HG02763 (cell line): ENCODE data around the gene PDXK.
A peak's percentile ranks its signal among the peaks of the same experiment; 100 is the strongest.

Source experiments
- ATAC-seq: cut with Tn5 transposase; IDR thresholded peaks from one replicate; pipeline ENCODE4 v1.9.1; 2021; ENCODE audit warnings: mild to moderate bottlenecking, moderate library complexity; ENCODE audit not compliant: unreplicated experiment

The PDXK gene

DNA sequence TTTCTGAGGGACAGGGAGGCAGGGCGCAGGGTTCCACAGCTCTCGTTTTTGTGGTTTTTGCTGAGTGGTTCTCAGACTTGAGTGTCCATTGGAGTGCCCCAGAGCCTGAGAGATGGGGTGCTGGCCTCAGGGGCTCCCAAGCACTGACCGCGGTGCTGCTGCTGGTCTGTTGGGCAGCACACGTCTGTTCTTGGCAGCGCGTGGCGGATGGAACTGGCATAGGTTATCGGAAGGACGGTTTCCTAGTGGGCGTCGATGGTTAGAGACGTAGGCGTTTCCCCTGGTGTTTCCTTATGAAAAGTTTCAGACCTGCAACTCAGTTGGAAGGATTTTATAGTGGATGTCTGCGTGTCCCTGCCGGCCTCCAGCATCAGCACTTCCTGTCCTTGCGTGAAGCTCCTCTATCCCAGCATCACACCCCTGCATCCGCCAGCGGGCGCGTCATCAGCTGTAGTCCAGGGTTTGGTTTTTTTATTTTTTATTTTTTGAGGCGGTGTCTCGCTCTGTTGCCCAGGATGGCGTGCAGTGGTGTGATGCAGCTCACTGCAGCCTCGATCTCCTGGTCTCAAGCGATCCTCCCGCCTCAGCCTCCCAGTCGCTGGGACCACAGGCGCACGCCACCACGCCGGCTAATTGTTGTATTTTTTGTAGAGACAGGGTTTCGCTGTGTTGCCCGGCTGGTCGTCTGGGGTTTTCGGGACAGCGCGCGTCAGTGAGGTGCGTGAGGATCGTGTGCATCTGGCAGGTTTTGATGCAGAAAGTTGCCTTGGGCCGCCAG, 82.3 kb downstream of the PDXK start:
- ATAC-seq: no peak

GRCh38 chr21:43802713-43803313, 83.9 kb downstream of the PDXK start:
- no peak for ATAC-seq

GRCh38 chr21:43803558-43804300, 84.8 kb downstream of the PDXK start:
- ATAC-seq: no peak

- peak; percentile 81 for ATAC-seq
These were observed 86.4 kb downstream of the PDXK start for GRCh38 chr21:43805275-43805800.

- peak; percentile 7 for ATAC-seq
These were observed 87.2 kb downstream of the PDXK start for GRCh38 chr21:43806017-43806710.

DNA sequence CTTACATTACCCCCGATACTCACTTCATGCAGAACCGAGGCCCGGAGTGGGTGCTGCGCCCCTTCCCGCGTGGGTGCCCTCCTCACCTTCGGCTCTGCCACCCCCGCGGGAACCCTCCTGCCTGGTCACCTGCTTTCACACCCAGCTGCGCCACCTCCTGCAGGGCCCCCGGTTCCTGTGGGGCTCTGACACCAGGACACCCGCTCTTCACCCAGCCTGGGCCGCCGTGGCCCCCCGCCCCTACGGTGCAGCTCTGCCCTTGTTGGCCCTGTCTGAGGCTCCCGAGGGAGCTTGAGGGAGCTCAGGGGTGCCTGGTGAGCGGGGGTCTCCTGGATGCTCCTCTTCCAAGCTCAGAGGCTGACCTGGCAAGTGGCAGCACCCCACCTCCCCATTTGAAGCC, 89.4 kb downstream of the PDXK start:
- no peak for ATAC-seq

DNA sequence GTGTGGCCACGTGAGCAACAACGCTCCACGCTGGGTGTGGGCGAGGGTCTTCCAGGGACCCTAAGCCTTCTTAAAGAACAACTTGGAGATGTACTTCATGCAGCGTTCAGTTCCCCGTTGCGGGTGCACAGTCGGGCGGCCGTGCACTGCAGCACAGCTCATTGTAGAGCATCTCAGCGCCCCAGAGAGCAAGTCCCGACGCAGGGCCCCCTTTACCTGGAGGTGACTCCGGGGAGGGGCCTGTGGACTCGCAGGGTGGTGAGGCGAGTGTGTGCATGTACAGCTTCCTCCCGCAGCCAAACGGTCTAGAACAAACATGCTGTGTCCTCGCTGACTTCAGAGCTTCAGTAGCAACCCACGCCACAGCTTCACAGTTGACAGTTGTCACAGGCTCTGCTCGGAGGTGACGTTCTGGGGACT, 89.9 kb downstream of the PDXK start:
- no peak for ATAC-seq

- no peak for ATAC-seq
These were observed 90.4 kb downstream of the PDXK start for GRCh38 chr21:43809346-43809799.

- ATAC-seq: no peak
These were observed 91.0 kb downstream of the PDXK start for GRCh38 chr21:43809853-43810504.

GRCh38 chr21:43810505-43811261, 91.8 kb downstream of the PDXK start:
- peak; percentile 58 for ATAC-seq

DNA sequence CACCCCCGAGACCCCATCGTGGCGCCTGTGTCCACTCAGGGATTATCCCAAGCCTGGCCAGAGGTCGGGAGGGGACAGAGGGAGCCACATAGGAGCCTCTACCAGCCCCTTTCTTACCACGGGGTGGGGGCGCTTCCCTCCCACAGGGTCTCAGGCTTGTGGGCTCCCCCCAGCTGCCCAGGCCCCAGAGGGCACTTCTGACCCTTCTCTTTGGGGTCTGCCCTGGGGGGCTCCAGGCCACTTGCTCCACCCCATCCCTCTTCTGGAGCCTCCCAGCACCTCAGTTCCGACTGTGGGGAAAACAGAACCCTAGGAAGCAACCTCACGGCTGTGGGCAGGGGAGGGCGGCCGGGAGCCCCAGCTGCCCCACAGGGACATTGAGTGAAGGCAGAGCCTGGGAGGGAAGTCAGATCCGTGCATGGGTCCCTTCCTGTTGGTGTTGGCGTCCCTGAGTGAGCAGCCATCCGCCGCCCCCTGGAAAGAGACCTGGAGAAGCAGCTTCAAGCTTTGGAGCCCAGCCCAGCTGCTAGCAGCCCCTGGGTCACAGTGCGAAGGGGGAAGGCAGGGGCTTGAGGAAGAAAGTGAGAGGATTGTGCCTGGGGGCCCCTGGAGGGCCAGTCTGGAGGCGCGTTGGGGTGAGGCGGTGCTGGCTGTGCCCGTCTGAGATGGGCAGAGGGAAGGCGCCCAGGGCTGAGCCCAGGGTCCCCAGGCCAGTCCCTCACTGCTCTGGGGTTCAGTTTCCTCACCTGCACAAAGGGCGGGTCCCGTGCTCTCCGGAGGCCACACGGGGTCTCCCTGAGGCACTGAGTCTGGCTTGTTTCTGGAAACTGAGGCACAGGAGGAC, 92.6 kb downstream of the PDXK start:
- no peak for ATAC-seq
